ENCODE measurements around the gene MN1. TPM values are rescaled to one million over a fixed set of nuclear protein-coding genes. Genes with fewer than 3 reads are reported as not detected.
"Not testable (repeated sequence)": the region's sequence is repeated elsewhere in the genome, so short reads cannot be mapped to it uniquely, and the experiment has no call there.

The MN1 gene
- total RNA-seq, 1 donor from 2014 or later: 0.25 TPM

DNA sequence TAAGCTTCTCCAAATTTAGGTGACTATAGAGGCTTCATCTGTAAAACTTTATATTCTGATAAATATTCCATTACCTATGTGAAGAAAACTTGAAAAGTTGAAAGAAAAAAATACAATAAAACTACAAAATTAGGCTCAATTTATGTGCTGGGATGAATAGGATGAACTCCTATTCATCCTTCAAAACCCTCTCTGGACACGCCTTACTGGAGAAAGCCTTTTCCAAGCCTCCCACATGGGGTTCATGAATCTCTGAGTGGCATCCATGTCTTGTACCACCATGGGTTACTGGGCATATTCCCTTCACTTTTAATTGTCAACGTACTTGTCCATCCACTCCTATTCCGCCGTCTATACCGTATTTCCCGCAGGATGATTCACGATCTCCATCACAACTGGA is 55.7 kb downstream of the MN1 start:
- intact Hi-C loops (cut with micrococcal nuclease): no loop called here

DNA sequence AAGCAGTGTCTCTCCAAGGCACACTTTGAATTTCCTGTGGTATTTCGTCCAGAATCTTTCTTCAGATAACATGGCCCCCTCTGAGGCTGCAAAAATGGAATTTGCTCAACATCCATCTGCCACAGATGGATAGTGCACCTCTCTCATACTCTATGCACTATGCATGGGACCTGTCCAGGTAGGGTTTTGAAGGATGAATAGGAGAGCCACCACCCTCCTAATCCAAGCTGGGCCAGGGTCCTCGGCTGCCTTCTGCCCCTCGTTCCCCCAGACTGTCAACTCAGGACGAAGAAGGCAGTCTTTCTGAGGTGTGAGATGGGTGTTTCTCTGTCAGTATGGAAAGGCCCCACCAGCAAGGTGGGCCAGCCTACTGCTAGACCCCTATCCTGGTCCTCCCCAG is 56.4 kb downstream of the MN1 start:
- intact Hi-C loops (cut with micrococcal nuclease): no loop called here

DNA sequence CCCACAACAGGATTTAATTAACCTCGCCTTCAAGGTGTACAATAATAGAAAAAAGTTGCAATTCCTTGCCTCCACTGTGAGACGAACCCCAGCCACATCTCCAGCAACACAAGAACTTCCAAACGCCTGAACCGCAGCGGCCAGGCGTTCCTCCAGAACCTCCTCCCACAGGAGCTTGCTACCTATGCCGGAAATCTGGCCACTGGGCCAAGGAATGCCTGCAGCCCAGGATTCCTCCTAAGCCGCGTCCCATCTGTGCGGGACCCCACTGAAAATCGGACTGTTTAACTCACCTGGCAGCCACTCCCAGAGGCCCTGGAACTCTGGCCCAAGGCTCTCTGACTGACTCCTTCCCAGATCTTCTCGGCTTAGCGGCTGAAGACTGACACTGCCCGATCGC is 57.5 kb downstream of the MN1 start:
- intact Hi-C loops (cut with micrococcal nuclease): not testable (repeated sequence)

DNA sequence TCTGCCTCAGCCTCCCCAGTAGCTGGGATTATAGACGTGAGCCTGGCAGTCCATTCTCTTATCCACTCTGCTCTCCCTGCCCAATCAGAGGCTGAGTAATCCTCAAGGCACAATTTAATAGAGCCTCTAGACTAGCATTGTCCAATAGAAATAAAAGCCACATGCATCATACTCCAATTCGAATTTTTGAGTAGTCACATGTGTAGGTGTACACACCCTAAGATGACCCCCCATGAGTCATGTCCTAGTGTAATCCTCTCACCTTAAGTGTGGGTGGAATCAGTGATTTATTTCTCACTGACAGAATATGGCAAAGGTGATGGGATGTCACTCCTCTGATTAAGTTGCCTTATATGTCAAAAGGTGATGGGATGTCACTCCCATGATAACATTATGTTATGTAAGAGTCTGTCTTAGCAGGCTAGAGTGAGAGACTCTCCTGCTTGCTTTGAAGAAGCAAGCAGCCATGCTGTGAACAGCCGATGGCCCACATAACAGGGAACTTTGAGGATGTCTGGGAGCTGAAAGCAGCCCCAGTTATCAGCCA is 61.3 kb downstream of the MN1 start:
- intact Hi-C loops (cut with micrococcal nuclease): no loop called here

DNA sequence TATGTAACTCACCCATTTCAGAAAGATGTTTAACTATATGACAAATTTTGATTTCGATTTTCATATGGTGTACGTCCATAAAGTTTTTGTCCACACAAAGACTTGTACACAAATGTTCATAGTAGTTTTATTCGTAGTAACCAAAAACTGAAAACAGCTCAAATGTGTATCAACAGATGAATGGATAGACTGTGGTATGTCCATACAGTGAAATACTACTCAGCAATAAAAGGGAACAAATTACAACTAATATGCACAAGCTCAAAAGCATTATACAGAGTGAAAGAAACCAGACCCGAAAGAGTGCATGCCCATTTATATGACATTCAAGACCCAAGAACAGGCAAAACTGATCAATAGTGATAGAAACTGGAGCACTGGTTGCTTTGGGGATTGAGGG is 64.0 kb downstream of the MN1 start:
- intact Hi-C loops (cut with micrococcal nuclease): no loop called here

DNA sequence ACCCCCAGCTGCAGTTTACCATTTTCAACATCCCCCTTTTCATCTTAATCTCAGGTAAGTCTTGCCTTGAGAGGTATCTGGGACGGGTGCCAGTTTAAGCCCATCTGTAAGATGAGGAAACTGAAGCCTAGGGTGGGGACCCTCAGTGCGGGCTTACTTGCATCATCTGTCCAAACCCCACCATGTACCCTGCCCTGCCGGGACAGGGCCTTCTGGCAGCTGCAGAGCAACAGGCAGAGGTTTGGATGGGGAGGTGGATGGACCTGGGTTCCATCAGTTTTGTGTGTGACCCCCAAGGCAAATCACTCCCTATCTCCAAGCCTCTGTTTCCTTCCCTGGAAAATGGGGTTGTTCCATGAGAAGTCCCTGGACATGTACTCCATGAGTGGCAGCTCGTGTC is 67.5 kb downstream of the MN1 start:
- intact Hi-C loops (cut with micrococcal nuclease): no loop called here

DNA sequence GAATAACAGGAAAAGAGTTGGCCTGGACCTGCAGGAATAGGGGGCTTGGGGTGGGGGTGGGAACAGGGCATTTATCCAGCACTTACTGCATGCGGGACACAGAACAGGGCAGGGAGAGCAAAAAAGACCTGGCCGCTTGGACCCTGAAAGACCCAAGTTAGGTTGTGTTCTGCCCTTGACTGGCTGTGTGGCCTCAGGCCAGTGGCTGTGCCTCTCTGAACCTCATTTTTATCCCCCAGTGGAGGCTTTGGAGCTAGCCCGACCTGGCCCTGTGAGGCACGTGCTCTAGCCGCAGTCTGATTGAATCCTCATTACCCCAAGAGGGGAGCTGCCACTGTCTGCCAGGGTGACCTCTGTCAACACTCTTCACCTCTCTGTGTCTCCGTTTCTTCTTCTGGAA is 68.7 kb downstream of the MN1 start:
- intact Hi-C loops (cut with micrococcal nuclease): no loop called here

DNA sequence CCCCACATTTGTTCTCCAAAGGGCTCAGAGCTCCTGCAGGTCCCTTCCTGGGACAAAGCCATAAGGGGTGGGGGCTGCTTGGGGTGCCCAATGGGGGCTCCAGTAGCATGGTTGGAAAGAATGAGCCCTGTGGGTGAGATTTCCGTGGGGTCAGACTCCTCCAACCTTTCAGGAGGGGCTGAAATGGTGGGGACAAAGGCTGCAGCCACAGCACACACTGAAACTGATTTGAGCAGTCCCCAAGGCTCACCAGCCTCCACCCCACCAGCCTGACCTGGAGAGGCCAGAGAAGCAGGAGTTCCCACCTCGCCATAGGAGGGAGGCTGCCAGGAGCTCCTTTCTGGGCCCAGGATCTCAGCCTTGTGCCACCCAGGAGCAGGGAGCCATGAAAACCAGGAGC is 69.2 kb downstream of the MN1 start:
- intact Hi-C loops (cut with micrococcal nuclease): no loop called here

DNA sequence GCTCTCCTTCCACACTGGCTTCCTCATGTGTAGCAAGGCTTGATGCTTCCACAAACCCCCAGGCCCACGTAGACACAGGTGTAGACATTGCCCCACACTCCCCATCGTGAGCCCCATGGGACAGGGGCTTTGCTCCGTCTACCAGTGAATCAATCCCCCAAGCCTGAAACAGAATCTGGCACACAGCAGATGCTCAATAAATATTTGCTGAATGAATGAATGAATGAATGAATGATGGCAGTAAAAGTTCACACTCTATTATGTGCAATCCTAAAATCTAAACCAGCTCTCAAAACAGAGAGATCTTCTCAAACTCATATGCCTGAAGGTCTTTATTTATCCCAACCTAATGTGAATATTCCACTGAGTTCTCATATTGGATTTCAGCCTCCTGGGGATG is 69.9 kb downstream of the MN1 start:
- intact Hi-C loops (cut with micrococcal nuclease): no loop called here

DNA sequence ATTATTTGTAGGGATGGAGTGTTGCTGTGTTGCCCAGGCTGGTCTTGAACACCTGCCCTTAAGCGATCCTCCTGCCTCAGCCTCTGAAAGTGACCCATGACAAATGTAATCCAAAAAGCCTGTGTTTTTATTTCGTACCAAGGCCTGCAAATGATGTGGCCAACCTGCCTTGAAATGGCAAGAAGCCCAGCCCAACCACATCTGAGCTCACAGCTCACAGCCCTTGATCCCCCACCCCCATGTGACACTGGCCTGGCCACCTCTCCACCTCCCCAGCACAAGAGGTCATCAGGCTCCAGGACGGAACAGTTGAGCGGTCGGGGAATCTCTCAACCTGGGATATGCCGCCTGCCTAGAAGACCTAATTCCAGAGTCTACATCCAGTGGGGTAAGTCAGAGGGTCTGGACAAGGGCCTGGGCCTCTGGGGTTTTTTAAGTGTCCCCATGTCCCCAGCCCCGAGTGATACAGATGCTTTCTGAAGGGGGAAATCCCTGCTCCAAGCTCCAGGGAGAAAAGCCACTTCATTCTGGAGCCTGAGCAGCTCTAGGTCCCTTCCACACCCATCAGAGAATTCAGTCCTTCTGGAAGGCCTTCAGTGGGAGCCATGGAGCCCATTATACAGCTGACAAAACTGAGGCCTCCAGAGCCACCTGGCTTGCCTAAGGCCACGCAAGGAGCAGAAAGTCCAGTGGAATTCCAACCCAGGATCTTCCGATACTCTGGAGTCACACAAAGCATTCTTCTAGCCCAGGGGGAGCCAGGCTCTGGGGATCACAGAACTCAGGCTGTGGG is 70.7 kb downstream of the MN1 start:
- intact Hi-C loops (cut with micrococcal nuclease): no loop called here

DNA sequence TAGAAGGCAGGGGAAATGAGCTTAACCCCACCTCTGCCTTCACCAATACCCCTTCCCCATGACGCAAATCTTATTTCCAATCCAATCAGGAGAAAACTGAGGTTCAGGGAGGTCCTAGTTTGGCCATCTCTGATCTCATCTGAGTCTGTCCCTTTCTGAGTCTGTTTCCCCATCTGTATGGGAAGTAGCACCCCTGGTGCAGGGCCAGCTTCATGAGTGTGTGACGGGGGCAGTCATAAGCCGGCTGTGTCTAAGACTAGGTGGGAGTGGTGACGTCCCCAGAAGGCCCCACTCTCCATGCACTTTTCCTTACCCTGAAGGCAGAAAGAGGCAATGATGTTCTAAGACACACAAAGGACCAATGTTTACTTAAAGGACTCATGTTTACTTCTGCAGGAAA is 72.3 kb downstream of the MN1 start:
- intact Hi-C loops (cut with micrococcal nuclease): no loop called here

DNA sequence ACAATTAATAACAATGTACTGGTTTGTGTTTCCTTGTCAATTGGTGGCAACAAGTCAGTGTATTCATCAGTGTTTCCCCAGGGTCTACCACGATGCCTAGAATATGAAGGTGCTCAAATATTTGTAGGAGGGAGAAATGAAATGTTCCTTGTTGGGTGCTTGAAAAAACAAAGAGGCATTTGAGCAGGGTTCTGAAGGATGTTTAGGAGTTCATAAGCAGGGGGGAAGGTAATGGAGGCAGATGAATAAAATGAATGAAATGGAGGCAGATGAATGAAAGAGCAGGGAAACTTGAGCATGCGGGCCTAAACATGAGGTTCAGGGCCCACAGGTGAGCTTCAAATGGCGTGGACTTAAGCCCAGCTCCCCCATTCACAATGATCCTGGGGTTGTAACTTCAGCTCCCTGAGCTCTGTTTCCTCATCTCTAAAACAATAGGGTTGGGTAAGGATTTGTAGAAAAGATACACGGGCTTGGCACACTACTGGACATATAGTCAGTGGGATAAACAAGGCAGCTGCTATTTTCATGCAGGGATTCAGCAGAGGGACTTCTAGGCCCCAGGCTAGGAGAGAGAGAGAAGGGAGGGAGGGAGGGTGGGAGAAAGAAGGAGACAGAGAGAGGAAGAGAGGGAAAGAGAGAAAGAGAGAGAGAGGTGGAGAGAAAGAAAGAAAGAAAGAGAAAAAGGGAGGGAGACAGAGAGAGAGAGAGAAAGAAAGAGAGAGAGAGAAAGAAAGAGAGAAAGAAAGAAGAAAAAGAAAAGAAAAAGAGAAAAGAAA is 73.7 kb downstream of the MN1 start:
- intact Hi-C loops (cut with micrococcal nuclease): no loop called here

DNA sequence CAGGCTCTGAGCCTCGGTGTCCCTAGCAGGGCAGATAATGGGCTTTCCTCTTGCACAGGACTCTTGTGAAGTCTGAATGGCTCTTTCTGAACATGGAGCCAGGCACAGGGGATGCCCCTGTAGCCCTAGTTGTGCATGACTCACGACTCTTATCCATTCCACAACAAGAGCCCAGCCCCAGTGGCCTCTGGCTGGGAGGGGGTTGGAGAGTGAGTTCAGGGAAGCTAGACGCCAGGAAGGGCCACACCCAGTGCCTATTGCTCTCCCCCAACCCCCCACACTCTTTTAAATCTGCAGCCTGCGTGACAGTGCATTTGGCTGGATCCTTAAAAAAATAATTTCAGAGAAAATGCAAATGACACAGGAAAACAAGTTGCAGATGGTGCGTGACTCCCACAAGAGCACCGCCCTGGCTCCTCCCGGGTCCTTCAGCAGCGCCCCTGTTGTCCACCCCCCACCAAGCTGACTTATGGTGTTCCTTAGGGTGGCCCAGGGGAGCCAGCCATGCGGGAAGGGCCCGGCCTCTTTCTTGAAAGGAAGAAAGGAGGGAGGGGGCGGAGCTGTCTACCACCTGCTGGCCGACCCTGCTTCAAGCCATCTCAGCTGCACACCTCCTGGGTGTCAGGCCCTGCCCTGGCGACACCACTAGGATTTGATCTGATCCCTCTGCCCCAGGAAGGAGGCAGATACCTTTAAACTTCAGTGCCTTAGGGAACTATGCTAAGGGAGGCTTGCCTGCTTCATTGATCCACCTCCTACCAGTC is 74.7 kb downstream of the MN1 start:
- intact Hi-C loops (cut with micrococcal nuclease): no loop called here

DNA sequence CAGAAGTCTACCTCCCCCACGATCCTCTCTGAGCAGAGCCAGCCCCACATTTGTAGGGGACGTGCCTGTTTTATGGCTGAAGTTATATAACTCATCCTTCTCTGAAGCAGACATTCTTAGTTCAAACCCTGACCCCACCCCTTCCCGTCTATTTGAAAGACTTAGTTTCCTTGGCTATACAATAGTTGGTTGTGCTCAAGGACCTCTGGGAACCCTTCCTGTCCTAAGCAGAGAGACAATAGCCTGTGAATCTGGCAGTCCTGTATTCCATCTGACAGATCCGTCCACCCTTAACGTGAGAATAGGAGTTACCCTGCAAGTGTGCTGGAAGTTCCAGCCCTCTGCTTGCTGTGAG is 75.2 kb downstream of the MN1 start:
- intact Hi-C loops (cut with micrococcal nuclease): no loop called here

DNA sequence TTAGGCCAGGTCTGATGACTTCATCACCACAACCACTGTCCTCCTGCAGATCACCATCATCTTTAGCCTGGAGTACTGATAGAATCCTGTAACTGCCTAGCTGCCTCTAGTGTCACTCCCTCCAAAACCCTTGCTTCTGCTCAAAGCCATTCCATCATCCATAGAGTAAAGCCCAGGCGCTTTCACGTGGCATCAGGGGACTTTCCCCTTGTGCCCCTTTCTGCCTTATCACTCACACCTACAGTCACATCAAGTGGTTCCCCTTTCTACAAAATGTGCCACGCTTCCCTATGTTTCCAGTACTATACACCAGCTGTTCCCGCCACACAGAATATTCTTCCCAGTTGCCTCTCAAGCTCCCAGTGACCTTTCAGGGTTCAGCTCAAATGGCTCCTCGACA is 75.9 kb downstream of the MN1 start:
- intact Hi-C loops (cut with micrococcal nuclease): no loop called here

DNA sequence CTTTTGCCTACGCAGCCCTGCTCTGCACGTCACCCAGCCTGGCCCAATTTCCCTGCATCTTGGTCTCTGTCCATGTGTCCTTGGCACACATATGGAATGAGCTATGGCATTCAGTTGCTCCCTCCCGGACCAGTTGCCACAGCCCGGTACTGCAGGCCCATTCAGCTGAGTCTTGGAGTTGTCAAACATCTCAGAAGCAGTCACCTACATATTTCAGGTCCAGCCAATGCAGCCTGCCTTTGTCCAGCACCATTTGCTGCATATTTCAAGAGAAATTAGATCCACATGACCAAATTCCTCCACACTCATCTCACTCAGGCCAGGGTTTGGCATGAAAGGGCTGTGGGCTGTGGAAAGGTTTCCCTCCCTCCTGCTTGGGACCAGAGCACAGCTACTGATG is 76.8 kb downstream of the MN1 start:
- intact Hi-C loops (cut with micrococcal nuclease): no loop called here

DNA sequence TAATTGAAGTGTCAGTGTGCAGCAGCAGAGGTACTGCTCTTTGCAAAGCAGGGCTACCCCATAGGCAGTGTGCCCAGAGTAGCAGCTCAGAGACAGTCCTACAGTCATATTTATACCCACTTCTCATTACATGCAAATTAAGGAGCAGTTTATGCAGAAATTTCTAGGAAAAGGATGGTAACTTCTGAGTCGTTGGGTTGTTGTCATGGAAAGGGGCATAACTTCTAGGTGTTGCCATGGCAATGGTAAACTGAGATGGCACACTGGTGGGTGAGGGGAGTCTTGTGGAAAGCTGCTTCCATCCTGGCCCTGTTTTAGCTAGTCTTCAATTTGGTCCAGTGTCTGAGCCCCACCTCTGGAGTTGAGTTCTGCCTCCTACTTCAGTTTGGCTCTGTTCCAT is 77.4 kb downstream of the MN1 start:
- intact Hi-C loops (cut with micrococcal nuclease): no loop called here

DNA sequence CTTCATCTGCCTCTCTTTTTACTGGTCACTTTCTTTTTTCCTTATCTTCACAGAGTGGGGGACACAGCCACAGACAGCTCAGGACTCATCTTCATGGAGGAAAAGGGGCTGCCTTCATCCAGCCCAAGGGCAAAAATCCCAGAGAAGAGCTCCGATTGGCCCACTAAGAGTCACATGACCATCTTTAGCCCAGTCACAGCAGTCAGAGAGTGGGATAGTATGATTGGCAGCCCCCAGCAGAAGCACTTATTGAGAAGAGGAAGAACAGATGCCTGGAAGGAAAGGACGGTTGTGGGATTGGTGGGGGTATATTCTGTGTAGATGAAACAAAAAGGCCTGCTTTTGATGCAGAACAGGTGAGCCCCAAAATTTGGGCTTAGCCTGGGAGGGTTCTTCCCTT is 77.8 kb downstream of the MN1 start:
- intact Hi-C loops (cut with micrococcal nuclease): no loop called here

DNA sequence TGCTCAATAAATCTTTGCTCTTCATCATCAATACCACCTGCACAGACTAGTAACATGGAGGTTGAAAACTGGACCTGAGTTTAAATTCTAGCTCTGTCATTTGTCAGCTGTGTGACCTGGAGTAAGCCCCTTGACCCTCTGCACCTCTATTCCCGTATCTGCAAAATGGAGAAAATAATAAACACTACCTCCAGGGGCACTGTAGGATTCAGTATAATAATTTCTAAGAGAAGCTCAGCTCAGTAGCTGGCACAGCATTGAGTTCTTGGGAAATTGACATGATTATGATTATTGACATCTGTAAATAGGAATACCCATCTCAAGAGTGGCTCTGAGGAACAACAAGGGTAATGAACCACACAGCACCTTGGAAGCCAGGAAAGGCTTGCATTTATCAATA is 78.4 kb downstream of the MN1 start:
- intact Hi-C loops (cut with micrococcal nuclease): no loop called here

DNA sequence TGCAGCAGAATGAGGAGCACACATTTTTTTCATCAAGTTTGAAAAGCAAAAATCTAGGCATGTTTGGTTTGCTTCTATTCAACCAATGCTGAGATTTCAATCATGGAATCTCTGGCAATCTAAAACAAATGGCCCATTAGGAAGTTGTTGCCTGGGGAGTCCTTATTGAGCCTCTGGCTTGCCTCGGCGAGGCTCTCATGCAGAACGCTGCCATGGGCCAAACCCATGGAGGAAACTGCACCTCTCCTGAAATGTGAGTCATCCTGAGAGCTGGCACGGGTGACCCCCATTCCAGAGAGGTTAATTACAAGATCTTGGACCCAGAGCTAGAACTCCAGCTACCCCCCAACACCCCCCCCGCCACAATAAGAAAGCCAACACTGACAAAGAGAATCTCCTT is 80.7 kb downstream of the MN1 start:
- intact Hi-C loops (cut with micrococcal nuclease): no loop called here

DNA sequence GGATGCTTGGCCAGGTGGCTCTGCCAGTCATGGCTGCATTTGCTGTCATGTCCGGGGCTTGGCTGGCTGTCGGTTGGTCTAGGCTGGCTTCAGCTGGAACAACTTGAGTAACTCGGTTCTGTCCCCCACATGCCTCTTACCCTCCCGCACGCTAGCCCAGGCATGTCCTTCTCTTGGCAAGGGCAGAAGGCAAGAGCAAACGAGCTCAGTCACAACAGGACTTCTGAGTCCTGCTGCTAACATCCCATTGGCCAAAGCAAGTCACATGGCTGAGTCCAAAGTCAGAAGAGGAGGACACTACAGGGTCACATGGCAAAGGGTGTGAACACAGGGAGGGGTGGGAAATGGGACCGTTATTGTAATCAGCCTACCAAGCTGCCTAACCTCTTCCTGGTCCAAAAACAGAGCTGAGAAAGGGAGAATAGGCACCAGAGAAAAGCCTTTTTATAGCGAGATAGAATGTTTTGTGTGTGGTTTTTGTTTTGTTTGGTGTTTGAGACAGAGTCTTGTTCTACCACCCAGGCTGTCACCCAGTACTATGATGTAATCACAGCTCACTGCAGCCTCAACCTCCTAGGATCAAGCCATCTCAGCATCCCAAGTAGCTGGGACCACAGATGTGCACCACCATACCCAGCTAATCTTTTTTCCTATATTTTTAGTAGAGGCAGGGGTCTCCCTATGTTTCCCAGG is 81.9 kb downstream of the MN1 start:
- intact Hi-C loops (cut with micrococcal nuclease): no loop called here

DNA sequence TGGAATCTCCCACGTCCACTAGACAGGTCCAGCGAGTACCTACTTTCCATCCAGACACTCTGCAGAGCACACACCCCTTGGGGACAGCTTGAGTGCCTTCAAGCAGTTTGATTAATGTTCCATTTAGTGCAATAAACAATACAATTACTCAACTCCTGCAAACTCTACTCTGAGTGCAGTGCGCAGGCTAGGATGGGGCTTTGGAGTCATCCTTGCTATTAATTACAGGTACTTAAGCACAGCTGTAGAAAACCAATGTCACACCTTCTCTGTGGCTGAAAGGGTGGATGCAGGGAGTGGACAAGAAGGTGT is 82.6 kb downstream of the MN1 start:
- intact Hi-C loops (cut with micrococcal nuclease): no loop called here
